Common myeloid progenitor, CD34-positive (primary cell): ENCODE results near the gene LHFPL2.

Experiments
- CTCF ChIA-PET: fragments of 350-600 bp; sonication (Branson Sonifier 250); formaldehyde crosslinking; loops from one replicate; lab custom pipeline; 2021; ENCODE audit warnings: antibody characterized with exemption; lab: Charles Lee
- POLR2A ChIA-PET: fragments of 350-600 bp; sonication (Branson Sonifier 250); formaldehyde crosslinking; loops from one replicate; lab custom pipeline; 2021; ENCODE audit warnings: antibody characterized with exemption; lab: Charles Lee
- DNase-seq, 3 donors: peaks; one replicate each; pipeline versions ENCODE4 v3.0.0 to v3.0.0-alpha.2; 2013
- H3K27ac ChIP-seq, 2 experiments: 1 replicate in 1 of 2; 2 replicates in 1 of 2; pipeline ENCODE4 v1.7.0; 2013; ENCODE audit warnings: inconsistent platforms in 2 of 2, low read length in 2 of 2, mild to moderate bottlenecking in 2 of 2, low read depth in 1 of 2, moderate library complexity in 1 of 2; ENCODE audit not compliant: severe bottlenecking in 2 of 2, insufficient read depth in 1 of 2, poor library complexity in 1 of 2
- H3K27me3 ChIP-seq, 5 experiments: replicated peaks in 2 of 5; 1 replicate in 3 of 5; 2 replicates in 2 of 5; pipeline versions ENCODE4 v1.6.1 to v1.7.0; 2013; ENCODE audit warnings: low read length in 4 of 5, mild to moderate bottlenecking in 2 of 5, moderate library complexity in 2 of 5, inconsistent platforms in 1 of 5; ENCODE audit not compliant: insufficient read depth in 5 of 5, control insufficient read depth in 4 of 5
- H3K36me3 ChIP-seq, 4 experiments: 1 replicate in 2 of 4; 2 replicates in 2 of 4; pipeline versions ENCODE4 v1.6.1 to v1.7.0; 2013; ENCODE audit warnings: low read length in 3 of 4, control low read depth in 1 of 4, mild to moderate bottlenecking in 1 of 4; ENCODE audit not compliant: control insufficient read depth in 4 of 4, insufficient read depth in 4 of 4
- H3K4me1 ChIP-seq, 4 experiments: 1 replicate in 3 of 4; 2 replicates in 1 of 4; pipeline versions ENCODE4 v1.6.1 to v1.7.1; 2013; ENCODE audit warnings: low read length in 3 of 4, mild to moderate bottlenecking in 3 of 4, control low read depth in 1 of 4, inconsistent platforms in 1 of 4, moderate library complexity in 1 of 4; ENCODE audit not compliant: control insufficient read depth in 4 of 4, insufficient read depth in 4 of 4; ENCODE audit errors: control extremely low read depth in 1 of 4
- H3K4me3 ChIP-seq, 7 experiments: 1 replicate in 4 of 7; 2 replicates in 3 of 7; pipeline versions ENCODE4 v1.5.1 to v1.7.0; 2013; ENCODE audit warnings: mild to moderate bottlenecking in 7 of 7, low read length in 6 of 7, moderate library complexity in 6 of 7, inconsistent platforms in 2 of 7, low read depth in 2 of 7, control low read depth in 1 of 7; ENCODE audit not compliant: insufficient read depth in 4 of 7, control insufficient read depth in 1 of 7; ENCODE audit errors: extremely low read depth in 1 of 7
- H3K9me3 ChIP-seq, 5 experiments: 1 replicate in 4 of 5; 2 replicates in 1 of 5; pipeline versions ENCODE4 v1.6.1 to v1.7.1; 2013; ENCODE audit warnings: low read length in 4 of 5, mild to moderate bottlenecking in 2 of 5, inconsistent platforms in 1 of 5, low read depth in 1 of 5, moderate library complexity in 1 of 5; ENCODE audit not compliant: control insufficient read depth in 4 of 5, insufficient read depth in 2 of 5; ENCODE audit errors: control extremely low read depth in 1 of 5
- WGBS: methylation state at CpG from one replicate; pipeline ENCODE4 v1.1.5; 2013; ENCODE audit not compliant: insufficient coverage; 5-methylcytosine and 5-hydroxymethylcytosine counted together

LHFPL2 gene

GRCh38 chr5:78659114-78659513, 10.5 kb upstream of the LHFPL2 start:
- H3K27ac ChIP-seq: no peak overlapping the region
- no peak for DNase-seq
- no peaks in the 10 kb centered on the region for H3K4me1 ChIP-seq
- no peak overlapping the region for H3K4me3 ChIP-seq
- no peaks in the 10 kb centered on the region for H3K36me3 ChIP-seq
- H3K27me3 ChIP-seq: peaks cover 0 to 4% (median 0%) of the 10 kb centered on the region in 5 experiments
- peaks cover 0 to 2% (median 0%) of the 10 kb centered on the region in 5 experiments for H3K9me3 ChIP-seq
- 100% methylated on average over 2 of the region's 3 CpGs for WGBS
- CTCF ChIA-PET: interaction anchor here (1.3 kb wide), 1 partner anchor 12 kb away, joined by 3 read pairs; no protein-coding TSS in a partner anchor
- POLR2A ChIA-PET: no interaction called here

- Histone ChIP-seq H3K27me3 (peaks cover 0 to 6% (median 0%) of the 10 kb centered on the region in 5 experiments), H3K4me3 (no peak overlapping the region), H3K9me3 (peaks cover 0 to 2% (median 0%) of the 10 kb centered on the region in 5 experiments), H3K36me3 (no peaks in the 10 kb centered on the region), H3K4me1 (no peaks in the 10 kb centered on the region), H3K27ac (no peak overlapping the region)
- ChIA-PET CTCF (no interaction called here), POLR2A (no interaction called here)
- DNase-seq: no peak
- WGBS: 100% methylated on average over 1 of the region's 2 CpGs
Observed at GRCh38 chr5:78657201-78657600, 8.6 kb upstream of the LHFPL2 start.

- ChIA-PET POLR2A (no interaction called here), CTCF (interaction anchor here (1.7 kb wide), 1 partner anchor 14 kb away, joined by 4 read pairs; no protein-coding TSS in a partner anchor)
- H3K9me3 ChIP-seq: peaks cover 0 to 2% (median 0%) of the 10 kb centered on the region in 5 experiments
- no peak overlapping the region for H3K4me3 ChIP-seq
- H3K27me3 ChIP-seq: peaks cover 0 to 6% (median 0%) of the 10 kb centered on the region in 5 experiments
- DNase-seq: no peak
- H3K4me1 ChIP-seq: no peaks in the 10 kb centered on the region
- H3K27ac ChIP-seq: no peak overlapping the region
- H3K36me3 ChIP-seq: no peaks in the 10 kb centered on the region
Observed at GRCh38 chr5:78655746-78656290, 7.2 kb upstream of the LHFPL2 start.

DNA sequence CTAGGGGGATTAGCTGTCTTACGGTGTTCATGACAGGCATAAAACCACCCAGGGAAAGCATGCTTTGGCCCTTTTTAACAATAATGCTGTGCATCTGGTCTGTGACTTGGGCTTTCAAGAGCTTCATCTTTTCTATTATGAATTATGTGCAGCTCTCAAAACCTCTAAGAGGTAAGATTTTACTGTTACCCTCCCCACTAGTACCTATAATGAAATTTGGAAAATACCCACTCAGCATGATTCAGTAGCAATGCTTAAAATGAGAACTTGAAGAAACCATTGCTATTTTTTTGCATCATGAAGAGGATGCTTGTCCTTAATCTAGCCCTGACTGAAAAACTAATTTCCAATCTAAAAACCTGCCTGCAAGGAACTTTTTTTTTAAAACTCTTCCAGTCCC, 5.8 kb upstream of the LHFPL2 start:
- DNase-seq: no peak
- H3K27ac ChIP-seq: no peak overlapping the region
- H3K4me3 ChIP-seq: no peak overlapping the region
- H3K27me3 ChIP-seq: peaks cover 0 to 15% (median 4%) of the 10 kb centered on the region in 5 experiments
- WGBS: 100% methylated on average over 1 of the region's 1 CpG
- POLR2A ChIA-PET: no interaction called here
- CTCF ChIA-PET: interaction anchor here (0.5 to 1.5 kb wide), 2 partner anchors 10 to 267 kb away, joined by 3 to 4 read pairs; no protein-coding TSS in a partner anchor
- peaks cover 0 to under 1% (median 0%) of the 10 kb centered on the region in 4 experiments for H3K4me1 ChIP-seq
- H3K9me3 ChIP-seq: peaks cover 0 to 2% (median 0%) of the 10 kb centered on the region in 5 experiments
- H3K36me3 ChIP-seq: no peaks in the 10 kb centered on the region

- peaks cover 0 to 6% (median 2%) of the 10 kb centered on the region in 4 experiments for H3K4me1 ChIP-seq
- no peak for DNase-seq
- peaks cover 0 to 2% (median 0%) of the 10 kb centered on the region in 5 experiments for H3K9me3 ChIP-seq
- CTCF ChIA-PET: interaction anchor here (0.5 to 1.5 kb wide), 2 partner anchors 10 to 267 kb away, joined by 3 to 4 read pairs; no protein-coding TSS in a partner anchor
- H3K27ac ChIP-seq: no peak overlapping the region
- H3K27me3 ChIP-seq: peaks cover 0 to 19% (median 4%) of the 10 kb centered on the region in 5 experiments
- POLR2A ChIA-PET: no interaction called here
- H3K36me3 ChIP-seq: no peaks in the 10 kb centered on the region
- H3K4me3 ChIP-seq: no peak overlapping the region
- WGBS: 76% methylated on average over 3 of the region's 6 CpGs
Observed at GRCh38 chr5:78653681-78654366, 5.3 kb upstream of the LHFPL2 start.

- POLR2A ChIA-PET: no interaction called here
- Histone ChIP-seq H3K36me3 (no peaks in the 10 kb centered on the region), H3K27me3 (peaks cover 0 to 21% (median 6%) of the 10 kb centered on the region in 5 experiments), H3K27ac (no peak overlapping the region), H3K4me1 (peaks cover 0 to 12% (median 7%) of the 10 kb centered on the region in 4 experiments), H3K9me3 (peaks cover 0 to 2% (median 0%) of the 10 kb centered on the region in 5 experiments), H3K4me3 (no peak overlapping the region)
- WGBS: no CpG with 5 or more reads among the region's 2 CpGs
- CTCF ChIA-PET: no interaction called here
- no peak for DNase-seq
Observed at GRCh38 chr5:78653031-78653430, 4.5 kb upstream of the LHFPL2 start.

DNA sequence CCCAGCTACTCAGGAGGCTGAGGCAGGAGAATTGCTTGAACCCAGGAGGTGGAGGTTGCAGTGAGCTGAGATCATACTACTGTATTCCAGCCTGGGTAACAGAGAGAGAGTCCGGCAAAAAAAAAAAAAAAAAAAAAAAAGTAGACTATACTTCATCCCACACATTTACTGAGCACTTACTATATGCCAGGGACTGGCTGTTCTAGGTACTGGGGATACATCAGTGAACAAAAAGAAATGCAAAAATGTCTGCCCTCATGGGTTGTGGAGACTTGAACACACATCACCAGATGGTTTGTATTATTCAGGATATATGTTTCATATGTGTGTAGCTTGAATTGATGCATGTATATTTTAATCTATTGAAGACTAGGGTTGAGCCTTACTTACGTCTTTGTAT, 2.9 kb upstream of the LHFPL2 start:
- Histone ChIP-seq H3K4me3 (no peak overlapping the region), H3K27ac (no peak overlapping the region), H3K36me3 (no peaks in the 10 kb centered on the region), H3K4me1 (peaks cover 14 to 26% (median 20%) of the 10 kb centered on the region in 4 experiments), H3K27me3 (peaks cover 6 to 36% (median 16%) of the 10 kb centered on the region in 5 experiments), H3K9me3 (no peaks in the 10 kb centered on the region)
- CTCF ChIA-PET: no interaction called here
- no CpG with 5 or more reads among the region's 2 CpGs for WGBS
- no peak for DNase-seq
- POLR2A ChIA-PET: no interaction called here
